Measurements from ENCODE around the gene ELMOD1. TPM values are rescaled to one million over a fixed set of nuclear protein-coding genes. Genes with fewer than 3 reads are reported as not detected.

ELMOD1 gene
- total RNA-seq, 1 experiment from 2014 or later, result not detected

DNA sequence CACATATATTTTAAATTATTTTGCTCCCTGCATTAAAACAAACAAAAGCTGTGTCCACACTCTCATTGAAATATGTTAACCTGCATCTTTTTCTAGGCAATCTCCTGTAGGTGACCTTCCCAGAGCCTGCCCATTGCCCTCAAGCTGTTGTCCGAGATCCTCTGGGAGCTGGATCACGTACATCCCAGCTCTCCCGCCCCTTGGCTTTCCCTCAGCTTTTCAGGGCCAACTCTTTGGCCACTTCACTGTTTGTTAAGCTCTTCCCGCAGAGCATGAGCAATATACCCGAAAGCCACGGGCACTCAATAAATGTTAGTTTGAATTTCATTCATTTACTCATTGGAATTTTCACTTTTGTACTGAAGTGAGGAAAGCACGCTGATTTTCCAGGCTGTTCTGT, 32.2 kb downstream of the ELMOD1 start:
- Histone ChIP-seq H3K27ac (ENCODE audit: low read depth, low read length, poor library complexity, severe bottlenecking) (no peak overlapping the region), H3K36me3 (ENCODE audit: insufficient read depth, low read length, poor library complexity, severe bottlenecking) (no peaks in the 10 kb centered on the region), H3K9me3 (ENCODE audit: low read depth, low read length, poor library complexity, severe bottlenecking) (no peaks in the 10 kb centered on the region), H3K4me1 (ENCODE audit: insufficient read depth, low read length, poor library complexity, severe bottlenecking) (no peaks in the 10 kb centered on the region), H3K27me3 (replicated peaks; ENCODE audit: insufficient read depth, low read depth, low read length, poor library complexity) (peaks cover 14% of the 10 kb centered on the region), H3K4me3 (ENCODE audit: low read depth, low read length, poor library complexity, severe bottlenecking) (no peak overlapping the region)
- TF ChIP-seq CTCF (conservative IDR thresholded peaks at IDR 0.05; ENCODE audit: low read depth, low read length) (no peak), EZH2 (IDR thresholded peaks at IDR 0.05; ENCODE audit: borderline replicate concordance, low read depth, low read length, poor library complexity, severe bottlenecking) (no peak)
- ChIA-PET POLR2A (ENCODE audit: low non-redundant PET) (no interaction called here), CTCF (no interaction called here)
- no TSS peak for BruUV-seq (replicated peaks)
- intact Hi-C loops (cut with micrococcal nuclease; ENCODE audit: unreplicated experiment), result no loop called here
- DNase-seq (ENCODE audit: low spot score), result no peak

- POLR2A ChIA-PET (ENCODE audit: low non-redundant PET), result no interaction called here
- Histone ChIP-seq H3K36me3 (ENCODE audit: insufficient read depth, low read length, poor library complexity, severe bottlenecking) (no peaks in the 10 kb centered on the region), H3K27me3 (replicated peaks; ENCODE audit: insufficient read depth, low read depth, low read length, poor library complexity) (peaks cover 14% of the 10 kb centered on the region), H3K9me3 (ENCODE audit: low read depth, low read length, poor library complexity, severe bottlenecking) (no peaks in the 10 kb centered on the region), H3K4me3 (ENCODE audit: low read depth, low read length, poor library complexity, severe bottlenecking) (no peak overlapping the region), H3K27ac (ENCODE audit: low read depth, low read length, poor library complexity, severe bottlenecking) (no peak overlapping the region), H3K4me1 (ENCODE audit: insufficient read depth, low read length, poor library complexity, severe bottlenecking) (no peaks in the 10 kb centered on the region)
- CTCF ChIA-PET, result no interaction called here
- DNase-seq (ENCODE audit: low spot score), result no peak
- BruUV-seq (replicated peaks), result no TSS peak
- TF ChIP-seq EZH2 (IDR thresholded peaks at IDR 0.05; ENCODE audit: borderline replicate concordance, low read depth, low read length, poor library complexity, severe bottlenecking) (no peak), CTCF (conservative IDR thresholded peaks at IDR 0.05; ENCODE audit: low read depth, low read length) (no peak)
- intact Hi-C loops (cut with micrococcal nuclease; ENCODE audit: unreplicated experiment), result no loop called here
Measured at GRCh38 chr11:107624983-107625684, 34.2 kb downstream of the ELMOD1 start.

DNA sequence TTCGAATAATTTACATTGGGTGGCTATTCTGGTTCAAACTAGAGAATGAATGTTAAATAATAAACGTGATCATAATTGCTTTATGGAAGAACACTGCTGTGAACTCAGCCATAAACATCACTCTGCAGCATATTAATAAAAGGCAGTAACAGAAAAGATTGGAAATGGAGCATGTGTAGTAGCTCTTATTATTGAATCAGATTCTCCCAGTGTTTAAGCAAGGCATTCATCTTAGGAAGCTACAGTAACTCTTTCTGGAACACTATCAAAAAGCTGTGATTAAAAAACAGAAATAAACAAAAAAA, 34.7 kb downstream of the ELMOD1 start:
- Histone ChIP-seq H3K9me3 (ENCODE audit: low read depth, low read length, poor library complexity, severe bottlenecking) (no peaks in the 10 kb centered on the region), H3K4me3 (ENCODE audit: low read depth, low read length, poor library complexity, severe bottlenecking) (no peak overlapping the region), H3K27ac (ENCODE audit: low read depth, low read length, poor library complexity, severe bottlenecking) (no peak overlapping the region), H3K4me1 (ENCODE audit: insufficient read depth, low read length, poor library complexity, severe bottlenecking) (no peaks in the 10 kb centered on the region), H3K36me3 (ENCODE audit: insufficient read depth, low read length, poor library complexity, severe bottlenecking) (no peaks in the 10 kb centered on the region), H3K27me3 (replicated peaks; ENCODE audit: insufficient read depth, low read depth, low read length, poor library complexity) (peaks cover 18% of the 10 kb centered on the region)
- intact Hi-C loops (cut with micrococcal nuclease; ENCODE audit: unreplicated experiment), result no loop called here
- CTCF ChIA-PET, result no interaction called here
- no TSS peak for BruUV-seq (replicated peaks)
- no peak for DNase-seq (ENCODE audit: low spot score)
- no peak for TF ChIP-seq EZH2 (IDR thresholded peaks at IDR 0.05; ENCODE audit: borderline replicate concordance, low read depth, low read length, poor library complexity, severe bottlenecking)
- TF ChIP-seq CTCF (conservative IDR thresholded peaks at IDR 0.05; ENCODE audit: low read depth, low read length), result no peak
- POLR2A ChIA-PET (ENCODE audit: low non-redundant PET), result no interaction called here
